ENCODE measurements around the gene ACSF3.

Gene ACSF3

GRCh38 chr16:89197033-89197632 lies 103.5 kb downstream of the ACSF3 start:
- TF ChIP-seq CTCF (IDR thresholded peaks at IDR 0.05; ENCODE audit: low read depth, low read length, missing control alignments): no peak
- H3K4me3 ChIP-seq (replicated peaks; ENCODE audit: low read depth, low read length): no peak overlapping the region

DNA sequence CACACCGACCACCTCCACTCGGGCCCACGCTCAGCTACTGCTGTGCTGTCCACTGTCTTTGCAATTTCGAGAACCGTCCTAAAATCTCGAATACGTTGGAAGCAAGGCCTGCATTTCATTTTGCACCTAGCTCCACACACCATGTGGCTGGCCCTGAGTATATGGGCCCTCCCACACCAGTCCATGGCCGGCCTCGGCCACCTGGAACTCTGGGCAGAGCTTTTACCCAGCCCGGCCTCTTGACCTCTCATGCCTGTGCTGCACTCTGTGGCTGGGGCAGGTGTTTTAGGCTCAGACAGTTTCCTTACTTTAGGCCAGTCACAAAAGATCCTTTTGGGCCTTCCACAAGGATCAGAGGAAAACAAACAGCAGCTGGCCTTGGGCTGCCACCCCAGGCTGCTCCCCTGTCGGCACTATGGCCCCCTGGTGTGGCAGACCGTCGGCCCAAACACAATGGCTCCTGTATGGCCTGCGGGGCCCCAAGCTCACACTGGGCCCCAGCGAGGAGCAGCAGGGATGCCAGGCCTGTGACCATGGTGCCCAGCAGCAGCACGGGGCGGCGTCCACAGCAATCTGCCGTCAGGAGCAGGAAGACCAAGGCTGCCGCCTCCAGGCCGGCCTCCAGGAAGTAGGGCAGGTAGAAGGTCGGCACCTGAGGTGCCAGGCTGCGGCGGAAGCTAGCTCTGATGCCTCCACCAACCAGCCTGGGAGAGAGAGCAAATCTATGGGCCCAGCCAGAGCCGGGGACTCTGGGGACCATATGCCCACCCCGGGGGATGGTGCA lies 104.2 kb downstream of the ACSF3 start:
- H3K4me3 ChIP-seq (replicated peaks; ENCODE audit: low read depth, low read length): no peak overlapping the region
- no peak for DNase-seq (ENCODE audit: extremely low read depth, low read depth)
- TF ChIP-seq CTCF (IDR thresholded peaks at IDR 0.05; ENCODE audit: low read depth, low read length, missing control alignments): no peak

More at GRCh38 chr16:89197033-89197632, 103.5 kb downstream of the ACSF3 start:
- DNase-seq (ENCODE audit: extremely low read depth, low read depth): no peak

DNA sequence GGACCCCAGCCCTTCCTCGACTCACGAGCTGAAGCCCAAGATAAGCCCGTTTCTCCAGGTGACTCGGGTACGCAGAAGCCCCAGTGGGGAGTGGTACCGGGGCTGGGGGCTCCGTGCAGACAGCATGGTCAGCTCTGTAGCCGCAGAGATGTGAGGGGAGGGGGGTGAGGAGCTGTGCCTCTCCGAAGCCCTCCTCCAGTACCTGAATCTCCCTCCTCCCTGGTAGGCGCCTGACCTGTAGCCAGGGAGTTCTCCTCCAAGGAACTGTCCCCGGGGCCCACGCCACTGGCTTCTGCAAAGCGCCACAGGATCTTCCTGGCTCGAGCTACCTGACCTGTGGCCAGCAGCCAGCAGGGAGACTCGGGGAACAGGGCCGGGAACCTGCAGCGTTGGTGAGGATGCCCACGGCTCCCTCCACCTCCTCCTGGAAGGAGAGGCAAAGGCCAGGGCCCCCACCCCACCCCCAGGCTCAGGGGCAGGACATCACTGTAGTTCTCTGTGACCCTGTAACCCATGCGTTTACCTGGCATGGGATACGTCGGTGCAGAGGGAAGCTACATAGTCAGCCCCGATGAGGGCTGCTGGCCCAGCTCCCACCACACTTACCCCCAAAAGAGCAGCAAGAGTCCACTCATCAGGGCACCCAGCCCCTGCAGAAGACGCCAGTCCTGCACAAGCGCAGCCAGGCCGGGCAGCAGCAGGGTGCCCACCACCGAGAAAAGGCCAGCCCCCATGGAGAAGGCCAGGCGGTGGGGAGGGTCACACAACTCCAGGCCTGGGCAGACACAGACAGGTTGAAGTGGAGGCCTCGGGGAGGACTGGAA lies 105.0 kb downstream of the ACSF3 start:
- TF ChIP-seq CTCF (IDR thresholded peaks at IDR 0.05; ENCODE audit: low read depth, low read length, missing control alignments): no peak
- H3K4me3 ChIP-seq (replicated peaks; ENCODE audit: low read depth, low read length): no peak overlapping the region
- no peak for DNase-seq (ENCODE audit: extremely low read depth, low read depth)

GRCh38 chr16:89199241-89200123 lies 105.8 kb downstream of the ACSF3 start:
- TF ChIP-seq CTCF (IDR thresholded peaks at IDR 0.05; ENCODE audit: low read depth, low read length, missing control alignments): no peak
- no peak for DNase-seq (ENCODE audit: extremely low read depth, low read depth)
- no peak overlapping the region for H3K4me3 ChIP-seq (replicated peaks; ENCODE audit: low read depth, low read length)

GRCh38 chr16:89200124-89200849 lies 106.6 kb downstream of the ACSF3 start, which contains the start of gene SLC22A31:
Gene SLC22A31 (minus strand): TSS chr16:89200537. CDS start chr16:89200501, 36 bp downstream.
- no peak for DNase-seq (ENCODE audit: extremely low read depth, low read depth)
- no peak for TF ChIP-seq CTCF (IDR thresholded peaks at IDR 0.05; ENCODE audit: low read depth, low read length, missing control alignments)
- H3K4me3 ChIP-seq (replicated peaks; ENCODE audit: low read depth, low read length): no peak within 1 kb of the TSS

Measured in HFF-Myc (cell line).